SK-N-SH (cell line): ENCODE measurements around the gene WNK2.

Source experiments
- CHD2 ChIP-seq: fragments of 150-350 bp; IDR thresholded peaks from 2 replicates; pipeline ENCODE4 v1.6.1; 2018; ENCODE audit warnings: low read length; ENCODE audit not compliant: partially characterized antibody
- CTCF ChIP-seq: fragments of 200-600 bp; sonication (generic); IDR thresholded peaks from 2 replicates; pipeline ENCODE4 v1.6.1; 2017; ENCODE audit warnings: antibody characterized with exemption, mild to moderate bottlenecking, moderate library complexity
- EP300 ChIP-seq, 2 experiments: IDR thresholded peaks; 2 replicates each; pipeline versions ENCODE4 v1.4.0 to v1.6.1; 2012; ENCODE audit warnings: borderline replicate concordance in 1 of 2, low read depth in 1 of 2, low read length in 1 of 2
- EZH2phosphoT487 ChIP-seq: fragments of 200-600 bp; sonication (generic); IDR thresholded peaks from 2 replicates; pipeline ENCODE4 v1.6.1; 2017; ENCODE audit warnings: low read depth, mixed run types, mild to moderate bottlenecking, antibody characterized with exemption, moderate library complexity, borderline replicate concordance
- JUND ChIP-seq: IDR thresholded peaks from 2 replicates; pipeline ENCODE4 v1.4.0; 2012
- MAX ChIP-seq: IDR thresholded peaks from 2 replicates; pipeline ENCODE4 v1.4.0; 2012; ENCODE audit warnings: low read depth
- MXI1 ChIP-seq: IDR thresholded peaks from 2 replicates; pipeline ENCODE4 v1.6.1; 2012; ENCODE audit warnings: mild to moderate bottlenecking, low read depth, low read length, improper control_type of control experiment
- NFIC ChIP-seq: IDR thresholded peaks from 2 replicates; pipeline ENCODE4 v1.4.0; 2012; ENCODE audit warnings: borderline replicate concordance
- NRF1 ChIP-seq: IDR thresholded peaks from 2 replicates; pipeline ENCODE4 v1.6.1; 2012; ENCODE audit warnings: low read depth, mild to moderate bottlenecking, low read length
- POLR2AphosphoS5 ChIP-seq: IDR thresholded peaks from 2 replicates; pipeline ENCODE4 v1.6.1; 2012; ENCODE audit warnings: low read depth, low read length
- REST ChIP-seq: IDR thresholded peaks from 2 replicates; pipeline ENCODE4 v1.6.1; 2012; ENCODE audit warnings: mild to moderate bottlenecking, low read depth, low read length, moderate library complexity
- TAF1 ChIP-seq: IDR thresholded peaks from 2 replicates; pipeline ENCODE4 v1.6.1; 2012; ENCODE audit warnings: low read depth, mild to moderate bottlenecking, low read length, moderate library complexity, borderline replicate concordance
- USF2 ChIP-seq: fragments of 150-350 bp; IDR thresholded peaks from 2 replicates; pipeline ENCODE4 v1.6.1; 2017; ENCODE audit warnings: antibody characterized with exemption, low read length, low read depth, borderline replicate concordance

- no peak for TF ChIP-seq MXI1
- no peak for TF ChIP-seq TAF1
- TF ChIP-seq CTCF: no peak
- no peak for TF ChIP-seq USF2
- no peak for TF ChIP-seq EP300 (IDR thresholded peaks at IDR 0.05; ENCODE audit: borderline replicate concordance in 1 of 2, low read depth in 1 of 2, low read length in 1 of 2)
- no peak for TF ChIP-seq JUND
- TF ChIP-seq NFIC: no peak
- TF ChIP-seq NRF1: no peak
- TF ChIP-seq REST: no peak
- TF ChIP-seq MAX: no peak
- TF ChIP-seq CHD2: no peak
- TF ChIP-seq POLR2AphosphoS5: no peak
- no peak for TF ChIP-seq EZH2phosphoT487
These were observed 178.1 kb downstream of the WNK2 start for GRCh38 chr9:93361995-93362394.
